GM23338 (cell line): Measurements from ENCODE around the gene C1orf87. TPM values are rescaled to one million over a fixed set of nuclear protein-coding genes. Genes with fewer than 3 reads are reported as not detected.

Experiments used
- ATAC-seq: fragments of 200-7000 bp; cut with Tn5 transposase; 3 replicates; pipeline ENCODE4 v1.9.1; 2020
- DNase-seq: peaks from one replicate; pipeline ENCODE4 v3.0.0-alpha.2; 2015; ENCODE audit warnings: low spot score
- H2AFZ ChIP-seq: fragments of 200-600 bp; sonication (generic); 2 replicates; pipeline ENCODE4 v1.8.0; 2016; ENCODE audit warnings: antibody characterized with exemption, mild to moderate bottlenecking, moderate library complexity
- H3F3A ChIP-seq: fragments of 200-600 bp; sonication (generic); replicated peaks from 2 replicates; pipeline ENCODE4 v1.8.0; 2017; ENCODE audit warnings: antibody characterized with exemption, mixed run types, low read depth
- H3K27ac ChIP-seq: fragments of 200-600 bp; sonication (generic); 2 replicates; pipeline ENCODE4 v1.6.1; 2016; ENCODE audit warnings: low read depth
- H3K27me3 ChIP-seq: fragments of 200-600 bp; sonication (generic); 2 replicates; pipeline ENCODE4 v1.8.0; 2016; ENCODE audit warnings: mild to moderate bottlenecking, mixed run types, moderate library complexity; ENCODE audit not compliant: insufficient read depth
- H3K36me3 ChIP-seq: fragments of 200-600 bp; sonication (generic); 2 replicates; pipeline ENCODE4 v1.8.0; 2016; ENCODE audit warnings: mild to moderate bottlenecking; ENCODE audit not compliant: insufficient read depth
- H3K4me1 ChIP-seq: fragments of 200-600 bp; sonication (generic); 2 replicates; pipeline ENCODE4 v1.8.0; 2016; ENCODE audit warnings: mild to moderate bottlenecking, moderate library complexity; ENCODE audit not compliant: insufficient read depth
- H3K4me2 ChIP-seq: fragments of 200-600 bp; sonication (generic); 2 replicates; pipeline ENCODE4 v1.7.1; 2017; ENCODE audit warnings: mixed run types
- H3K4me3 ChIP-seq: fragments of 200-600 bp; sonication (generic); 2 replicates; pipeline ENCODE4 v1.6.1; 2016; ENCODE audit warnings: mixed run types
- H3K79me2 ChIP-seq: fragments of 200-600 bp; sonication (generic); replicated peaks from 2 replicates; pipeline ENCODE4 v1.8.0; 2017; ENCODE audit warnings: mild to moderate bottlenecking; ENCODE audit not compliant: insufficient read depth
- H3K9me2 ChIP-seq: fragments of 200-600 bp; sonication (generic); 2 replicates; pipeline ENCODE4 v1.8.0; 2017; ENCODE audit not compliant: insufficient read depth
- H4K20me1 ChIP-seq: fragments of 200-600 bp; sonication (generic); replicated peaks from 2 replicates; pipeline ENCODE4 v1.8.0; 2017; ENCODE audit warnings: mild to moderate bottlenecking; ENCODE audit not compliant: insufficient read depth
- H3K27ac Mint-ChIP-seq: 2 replicates; pipeline ENCODE4 v1.8.0; 2020; ENCODE audit warnings: inconsistent platforms, mild to moderate bottlenecking, moderate library complexity, mixed read lengths
- H3K27me3 Mint-ChIP-seq: 3 replicates; pipeline ENCODE4 v1.8.0; 2022; ENCODE audit warnings: low read depth, mild to moderate bottlenecking, moderate library complexity, mixed read lengths, inconsistent platforms; ENCODE audit not compliant: insufficient read depth, poor library complexity
- H3K36me3 Mint-ChIP-seq: 3 replicates; pipeline ENCODE4 v1.8.0; 2021; ENCODE audit warnings: low read depth, mild to moderate bottlenecking, inconsistent platforms, moderate library complexity, mixed read lengths
- H3K4me1 Mint-ChIP-seq: 3 replicates; pipeline ENCODE4 v1.8.0; 2020; ENCODE audit warnings: mild to moderate bottlenecking, inconsistent platforms, mixed read lengths
- H3K4me3 Mint-ChIP-seq: 3 replicates; pipeline ENCODE4 v1.8.0; 2021; ENCODE audit warnings: moderate library complexity, mild to moderate bottlenecking, inconsistent platforms, mixed read lengths
- H3K9me3 Mint-ChIP-seq: 3 replicates; pipeline ENCODE4 v1.8.0; 2020; ENCODE audit warnings: moderate library complexity, mild to moderate bottlenecking, inconsistent platforms, mixed read lengths
- CREB1 ChIP-seq: fragments of 250-450 bp; sonication (Bioruptor Pico); IDR thresholded peaks from 2 replicates; pipeline ENCODE4 v1.5.0; 2020; ENCODE audit warnings: low read depth, mild to moderate bottlenecking, moderate library complexity
- CTCF ChIP-seq, 2 experiments: fragments of 200-600 bp in 1 of 2; sonication (generic) in 1 of 2; conservative IDR thresholded peaks; 2 replicates each; pipeline versions ENCODE4 v1.5.1 to v1.6.1; 2016 to 2017; ENCODE audit warnings: antibody characterized with exemption in 2 of 2, low read depth in 2 of 2, mild to moderate bottlenecking in 2 of 2, moderate library complexity in 1 of 2
- ETS1 ChIP-seq: IDR thresholded peaks from 2 replicates; pipeline ENCODE4 v1.6.1; 2016; ENCODE audit warnings: antibody characterized with exemption
- EZH2 ChIP-seq: fragments of 200-600 bp; sonication (generic); IDR thresholded peaks from one replicate; pipeline ENCODE4 v1.8.0; 2017; ENCODE audit warnings: antibody characterized with exemption, mild to moderate bottlenecking, low read depth; ENCODE audit not compliant: unreplicated experiment
- JUNB ChIP-seq: IDR thresholded peaks from one replicate; pipeline ENCODE4 v1.6.1; 2016; ENCODE audit warnings: antibody characterized with exemption; ENCODE audit not compliant: unreplicated experiment
- NANOG ChIP-seq: IDR thresholded peaks from 2 replicates; pipeline ENCODE4 v1.6.1; 2016; ENCODE audit warnings: antibody characterized with exemption, borderline replicate concordance
- STAT1 ChIP-seq: IDR thresholded peaks from one replicate; pipeline ENCODE4 v1.6.1; 2016; ENCODE audit warnings: antibody characterized with exemption; ENCODE audit not compliant: unreplicated experiment
- ZNF114 ChIP-seq: fragments of 250-450 bp; sonication (Bioruptor Pico); IDR thresholded peaks from 2 replicates; pipeline ENCODE4 v1.5.0; 2020; ENCODE audit warnings: mild to moderate bottlenecking, moderate library complexity
- ZNF331 ChIP-seq: fragments of 250-450 bp; sonication (Bioruptor Pico); IDR thresholded peaks from 2 replicates; pipeline ENCODE4 v1.5.0; 2020; ENCODE audit warnings: low read depth, mild to moderate bottlenecking, moderate library complexity
- ZNF462 ChIP-seq: fragments of 250-450 bp; sonication (Bioruptor Pico); IDR thresholded peaks from 2 replicates; pipeline ENCODE4 v1.5.0; 2020; ENCODE audit warnings: mild to moderate bottlenecking, moderate library complexity
- polyA plus RNA-seq: library from polyadenylated mRNA; unstranded; fragments of >200 nt; fragmentation: Nextera tagmentation; extraction: Ambion mirVana; gene quantifications from 2 replicates; pipeline ENCODE4 v1.2.1, GENCODE V29; 2016
- total RNA-seq: library from RNA; depleted of rRNA; stranded (reverse); fragments of >200 nt; shearing (Covaris generic); gene quantifications from 2 replicates; pipeline ENCODE4 v1.2.3, GENCODE V29; 2014

C1orf87 gene
- total and polyA plus RNA-seq, 2 experiments from 2014 or later = 0.07 to 0.21 TPM

GRCh38 chr1:60059468-60059867 is 14.1 kb downstream of the C1orf87 start:
- no peaks in the 10 kb centered on the region for H3K79me2 ChIP-seq
- H2AFZ ChIP-seq = no peak overlapping the region
- peaks cover 6% of the 10 kb centered on the region; the same call in 2 of the 3 replicates for H3K4me1 Mint-ChIP-seq
- H3K36me3 Mint-ChIP-seq = no peaks in the 10 kb centered on the region
- no peak overlapping the region for H3K4me3 ChIP-seq
- no peaks in the 10 kb centered on the region for H3K4me1 ChIP-seq
- no peak overlapping the region for H3K4me2 ChIP-seq
- H3F3A ChIP-seq = no peaks in the 10 kb centered on the region
- H3K36me3 ChIP-seq = no peaks in the 10 kb centered on the region
- H3K27ac Mint-ChIP-seq = no peak overlapping the region
- ATAC-seq (no peak), DNase-seq (no peak)
- H3K27me3 Mint-ChIP-seq = no peaks in the 10 kb centered on the region
- H3K27me3 ChIP-seq = no peaks in the 10 kb centered on the region
- H3K27ac ChIP-seq = no peak overlapping the region
- H4K20me1 ChIP-seq = no peaks in the 10 kb centered on the region
- no peaks in the 10 kb centered on the region for H3K9me2 ChIP-seq
- peaks cover 5% of the 10 kb centered on the region; the same call in 2 of the 3 replicates for H3K9me3 Mint-ChIP-seq
- TF ChIP-seq ZNF462 (CRISPR knock-in tag) (no peak), NANOG (no peak), ZNF331 (CRISPR knock-in tag) (no peak), ZNF114 (CRISPR knock-in tag) (no peak), CTCF (conservative IDR thresholded peaks at IDR 0.05; ENCODE audit: low read depth in 2 of 2) (no peak), JUNB (no peak), CREB1 (CRISPR knock-in tag) (no peak), STAT1 (no peak), ETS1 (no peak), EZH2 (no peak)
- no peak overlapping the region for H3K4me3 Mint-ChIP-seq
